ENCODE results near the gene PASK.

The PASK gene

GRCh38 chr2:241081643-241082340, 67.5 kb downstream of the PASK start:
- no peak for DNase-seq (ENCODE audit: low spot score)

DNA sequence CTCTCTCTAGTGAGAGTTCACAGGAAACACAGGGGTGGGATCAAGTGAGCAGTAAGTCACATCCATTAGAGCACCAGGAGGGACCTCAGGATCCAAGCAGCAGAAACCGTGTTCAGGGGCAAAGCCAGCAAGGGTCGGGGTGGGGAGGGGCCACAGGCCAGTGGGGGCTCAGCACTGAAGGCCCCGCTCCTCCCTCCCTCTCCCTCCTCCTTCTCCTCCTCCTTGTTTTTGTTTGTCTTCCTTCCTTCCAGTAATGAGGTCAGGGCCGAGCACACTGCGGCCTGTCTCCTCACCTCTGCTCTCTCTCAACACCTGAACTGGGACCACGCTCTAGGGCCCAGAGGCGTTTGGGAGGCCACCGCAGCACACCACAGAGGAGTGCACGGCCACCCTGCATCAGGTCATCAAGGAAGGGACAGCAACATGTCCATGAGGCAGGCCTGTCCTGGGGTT, 68.1 kb downstream of the PASK start:
- no peak for DNase-seq (ENCODE audit: low spot score)

- no peak for DNase-seq (ENCODE audit: low spot score)
Observed at GRCh38 chr2:241080405-241081189, 68.7 kb downstream of the PASK start.

- DNase-seq (ENCODE audit: low spot score) = no peak
Observed at GRCh38 chr2:241074901-241075540, 74.3 kb downstream of the PASK start.

GRCh38 chr2:241074065-241074818, 75.0 kb downstream of the PASK start:
- DNase-seq (ENCODE audit: low spot score) = no peak

GRCh38 chr2:241073166-241074064, 75.9 kb downstream of the PASK start:
- no peak for DNase-seq (ENCODE audit: low spot score)

DNA sequence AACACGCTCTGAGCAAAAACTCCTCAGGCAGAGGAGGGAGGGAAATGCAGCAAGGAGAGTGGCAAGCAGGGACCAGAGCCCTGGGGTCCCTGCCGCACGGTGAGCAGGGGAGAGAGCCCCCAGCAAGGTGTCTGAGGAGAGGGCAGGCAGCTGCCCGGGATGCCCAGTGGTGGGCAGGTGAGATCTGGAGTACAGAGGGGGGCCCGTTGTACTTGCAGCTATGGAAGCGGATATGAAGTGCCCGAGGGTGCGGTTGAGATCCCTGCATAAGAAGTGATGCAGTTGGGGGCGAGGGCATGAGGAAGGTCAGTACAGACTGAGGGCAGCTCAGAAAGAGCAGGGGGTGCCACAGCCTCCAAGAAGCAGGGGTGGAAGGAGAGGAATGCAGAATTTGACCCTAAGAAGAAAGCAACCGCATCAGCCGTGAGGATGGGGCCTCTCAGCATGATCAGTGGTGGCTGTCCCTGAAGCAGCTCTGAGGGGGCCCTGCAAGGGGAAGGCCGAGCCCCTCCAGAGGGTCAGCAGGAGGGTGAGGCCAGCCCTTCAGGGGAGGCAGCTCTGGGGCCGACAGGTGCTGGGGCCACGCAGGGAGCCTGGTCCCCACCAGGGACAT, 76.6 kb downstream of the PASK start:
- DNase-seq (ENCODE audit: low spot score) = no peak

DNA sequence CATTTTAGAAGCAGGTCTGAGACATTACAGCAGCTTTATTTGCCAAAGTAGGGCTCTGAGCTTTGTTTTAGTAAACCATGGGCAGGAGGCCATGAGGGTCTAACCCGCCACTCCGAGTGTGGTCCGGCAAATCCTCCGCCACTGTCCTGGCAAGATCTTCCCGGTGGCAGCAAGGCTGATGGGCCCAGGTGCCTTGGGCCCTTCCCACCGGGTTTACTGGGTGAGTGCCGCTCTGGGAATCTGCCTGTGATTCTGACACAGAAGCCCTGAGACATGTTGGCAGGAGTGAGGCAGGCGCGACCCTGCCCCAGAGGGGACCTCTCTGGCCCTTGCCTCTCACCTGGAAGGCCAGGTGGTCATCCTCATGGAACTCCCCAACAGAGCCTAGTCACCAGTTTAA, 77.1 kb downstream of the PASK start:
- no peak for DNase-seq (ENCODE audit: low spot score)

- no peak for DNase-seq (ENCODE audit: low spot score)
Observed at GRCh38 chr2:241071677-241072111, 77.6 kb downstream of the PASK start.

DNA sequence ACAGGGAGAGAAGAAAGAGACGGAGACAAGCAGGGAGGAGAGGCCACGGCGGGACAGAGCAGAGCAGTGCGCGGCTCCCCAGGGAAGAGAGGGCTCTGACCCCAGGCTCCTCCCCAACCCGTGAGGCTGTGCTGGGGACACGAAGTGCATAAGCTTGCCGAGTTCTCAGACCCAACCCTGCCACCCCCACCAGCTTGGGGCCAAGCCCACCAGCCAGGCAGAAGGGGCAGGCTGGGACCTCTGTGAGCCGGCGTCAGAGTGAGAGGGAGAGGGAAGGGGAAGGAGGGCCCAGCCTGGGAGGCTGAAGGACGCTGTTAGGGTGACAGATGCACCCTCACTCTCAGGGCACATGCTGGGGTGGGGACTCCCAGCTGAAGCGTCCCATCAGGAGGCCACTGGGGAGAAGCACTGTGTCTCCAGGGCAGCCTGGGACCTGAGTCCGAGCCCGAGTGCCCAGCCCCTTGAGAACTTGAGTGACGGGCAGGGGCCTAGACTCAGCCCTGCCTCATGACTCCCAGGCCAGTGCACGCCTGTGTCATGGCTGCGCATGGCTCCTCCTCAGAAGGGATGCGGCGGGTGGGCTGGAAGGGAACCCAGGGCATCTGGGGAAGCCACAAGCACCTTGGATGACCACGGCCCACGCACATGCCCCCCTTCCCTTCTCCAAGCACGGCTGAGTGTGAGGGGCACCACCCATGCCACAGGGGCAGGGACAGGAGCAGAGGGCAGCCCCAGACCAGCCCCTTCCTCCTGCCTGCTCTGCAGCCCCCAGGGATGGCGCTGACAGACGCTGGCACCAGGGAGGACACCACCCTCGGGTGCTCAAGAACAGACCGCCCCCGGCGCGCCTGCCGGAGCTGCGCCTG, 78.2 kb downstream of the PASK start:
- DNase-seq (ENCODE audit: low spot score) = no peak

DNA sequence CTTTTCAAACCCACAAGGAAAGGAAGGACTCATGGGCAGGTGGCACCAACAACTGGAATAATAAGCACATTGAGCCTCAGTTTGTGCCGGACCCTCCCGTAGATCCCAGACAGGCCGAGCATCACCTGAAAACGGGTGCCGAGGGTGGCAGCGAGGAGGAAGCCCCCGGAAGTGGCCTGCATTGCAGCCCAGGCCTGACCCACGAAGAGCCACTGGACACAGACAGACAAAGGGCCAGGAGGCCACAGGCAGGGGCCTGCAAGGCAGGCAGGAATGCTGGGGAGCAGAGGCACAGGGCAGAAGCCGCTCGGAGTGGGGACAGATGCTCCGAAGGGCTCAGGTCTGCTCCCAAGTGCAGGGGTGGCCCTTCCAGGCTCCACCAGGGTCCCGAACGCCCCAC, 78.9 kb downstream of the PASK start:
- DNase-seq (ENCODE audit: low spot score) = no peak

- no peak for DNase-seq (ENCODE audit: low spot score)
Observed at GRCh38 chr2:241069821-241070281, 79.4 kb downstream of the PASK start.

GRCh38 chr2:241068942-241069810, 80.1 kb downstream of the PASK start:
- no peak for DNase-seq (ENCODE audit: low spot score)

GRCh38 chr2:241068136-241068941, 80.9 kb downstream of the PASK start:
- DNase-seq (ENCODE audit: low spot score) = no peak

DNA sequence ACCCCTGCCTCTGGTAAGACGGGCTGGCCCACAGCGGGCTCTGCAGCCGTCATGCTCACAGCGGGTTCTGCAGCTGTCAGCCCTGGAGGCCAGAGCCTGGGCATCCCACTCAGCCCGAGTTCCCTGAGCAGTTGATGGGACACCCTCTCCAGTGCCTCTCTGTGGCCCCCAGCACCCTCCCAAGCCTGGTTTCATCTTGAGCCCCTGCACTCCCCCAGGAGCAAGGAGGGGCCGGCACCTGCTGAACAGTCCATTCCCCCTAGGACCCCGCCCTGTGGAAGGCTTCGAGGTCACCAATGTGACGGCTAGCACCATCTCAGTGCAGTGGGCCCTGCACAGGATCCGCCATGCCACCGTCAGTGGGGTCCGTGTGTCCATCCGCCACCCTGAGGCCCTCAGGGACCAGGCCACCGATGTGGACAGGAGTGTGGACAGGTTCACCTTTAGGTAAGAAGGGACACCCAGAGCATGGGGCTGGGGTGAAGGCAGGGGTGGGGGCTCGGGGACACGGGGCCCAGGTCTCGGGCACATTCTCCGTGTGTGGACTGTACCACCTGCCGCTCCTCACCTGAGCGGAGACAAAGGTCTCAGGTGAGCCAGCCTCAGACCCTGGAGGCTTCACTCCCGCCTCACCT, 81.7 kb downstream of the PASK start:
- DNase-seq (ENCODE audit: low spot score) = no peak

DNA sequence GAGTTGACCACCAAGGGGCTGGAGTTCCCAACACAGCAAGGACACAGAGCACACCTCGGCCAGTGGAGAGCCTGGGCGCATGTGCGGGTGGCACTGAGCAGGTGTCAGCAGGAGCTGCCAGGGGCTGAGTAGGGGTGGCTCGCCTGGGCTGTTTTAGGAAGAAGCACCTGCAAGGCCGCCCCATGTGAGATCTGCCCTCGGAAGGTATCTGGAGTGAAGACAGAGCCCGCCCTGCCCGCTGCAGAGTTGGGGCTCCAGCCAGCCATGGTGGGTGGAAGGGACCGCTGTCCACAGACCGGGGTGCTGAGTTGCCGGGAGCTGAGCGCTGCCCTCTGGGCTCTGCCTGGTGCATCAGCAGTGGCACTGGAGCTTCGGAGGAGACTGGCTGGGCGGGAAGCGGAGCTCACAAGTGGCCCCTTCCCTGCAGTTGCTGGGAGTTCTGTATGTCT, 82.4 kb downstream of the PASK start:
- DNase-seq (ENCODE audit: low spot score) = peak; percentile 59
